Keratinocyte (primary cell): ENCODE data around the gene BCL2. TPM values are rescaled to one million over a fixed set of nuclear protein-coding genes. Genes with fewer than 3 reads are reported as not detected.
"Not testable (repeated sequence)": the region's sequence is repeated elsewhere in the genome, so short reads cannot be mapped to it uniquely, and the experiment has no call there.

Source experiments
- DNase-seq: peaks from one replicate; pipeline ENCODE4 v3.0.0-alpha.2; 2011; ENCODE audit warnings: low read depth, missing footprints, low spot score
- FAIRE-seq: peaks from 2 replicates; lab custom pipeline; 2011; peaks lifted over from hg19 to GRCh38; lab: Jason Lieb, UNC
- H2AFZ ChIP-seq: 2 replicates; pipeline ENCODE4 v1.6.0; 2012; ENCODE audit warnings: low read length, control low read depth, inconsistent platforms; ENCODE audit not compliant: control insufficient read depth
- H3K27ac ChIP-seq: 2 replicates; pipeline ENCODE4 v1.5.1; 2011; ENCODE audit warnings: low read length; ENCODE audit not compliant: control insufficient read depth, insufficient read depth
- H3K27me3 ChIP-seq: 3 replicates; pipeline ENCODE4 v1.6.0; 2011; ENCODE audit warnings: low read length; ENCODE audit not compliant: control insufficient read depth, insufficient read depth; ENCODE audit errors: extremely low read depth
- H3K36me3 ChIP-seq, 2 experiments: 2 replicates in 1 of 2; 3 replicates in 1 of 2; pipeline ENCODE4 v1.5.1; 2011; ENCODE audit warnings: low read length in 2 of 2, mild to moderate bottlenecking in 1 of 2; ENCODE audit not compliant: control insufficient read depth in 2 of 2, insufficient read depth in 2 of 2; ENCODE audit errors: extremely low read depth in 1 of 2
- H3K4me1 ChIP-seq: 3 replicates; pipeline ENCODE4 v1.5.1; 2011; ENCODE audit warnings: low read length; ENCODE audit not compliant: control insufficient read depth, insufficient read depth; ENCODE audit errors: extremely low read depth
- H3K4me2 ChIP-seq: 3 replicates; pipeline ENCODE4 v1.6.0; 2011; ENCODE audit warnings: low read depth, low read length; ENCODE audit not compliant: control insufficient read depth, insufficient read depth; ENCODE audit errors: extremely low read depth
- H3K4me3 ChIP-seq, 3 experiments: fragments of 200-600 bp in 1 of 3; sonication (generic) in 1 of 3; 2 replicates in 2 of 3; 3 replicates in 1 of 3; pipeline ENCODE4 v1.5.1; 2011 to 2016; ENCODE audit warnings: low read length in 3 of 3, mild to moderate bottlenecking in 3 of 3, control low read depth in 2 of 3, inconsistent platforms in 1 of 3, low read depth in 1 of 3, mixed read lengths in 1 of 3, mixed run types in 1 of 3, moderate library complexity in 1 of 3; ENCODE audit not compliant: control insufficient read depth in 2 of 3, insufficient read depth in 2 of 3; ENCODE audit errors: extremely low read depth in 1 of 3
- H3K79me2 ChIP-seq: 2 replicates; pipeline ENCODE4 v1.6.0; 2012; ENCODE audit warnings: low read length; ENCODE audit not compliant: control insufficient read depth, insufficient read depth
- H3K9ac ChIP-seq: 3 replicates; pipeline ENCODE4 v1.6.0; 2011; ENCODE audit warnings: low read length; ENCODE audit not compliant: control insufficient read depth, insufficient read depth; ENCODE audit errors: extremely low read depth
- H3K9me1 ChIP-seq: 3 replicates; pipeline ENCODE4 v1.6.0; 2011; ENCODE audit warnings: low read length; ENCODE audit not compliant: control insufficient read depth, insufficient read depth; ENCODE audit errors: extremely low read depth
- H3K9me3 ChIP-seq: 2 replicates; pipeline ENCODE4 v1.5.1; 2012; ENCODE audit warnings: low read depth, low read length; ENCODE audit not compliant: control insufficient read depth
- H4K20me1 ChIP-seq: 3 replicates; pipeline ENCODE4 v1.6.0; 2011; ENCODE audit warnings: low read length; ENCODE audit not compliant: control insufficient read depth, insufficient read depth; ENCODE audit errors: extremely low read depth
- CTCF ChIP-seq, 3 experiments: IDR thresholded peaks in 1 of 3; conservative IDR thresholded peaks in 1 of 3; optimal IDR thresholded peaks in 1 of 3; 2 replicates in 2 of 3; 3 replicates in 1 of 3; pipeline versions ENCODE3 to v1.5.1; 2011; ENCODE audit warnings: low read length in 3 of 3, mild to moderate bottlenecking in 3 of 3, moderate library complexity in 2 of 3, control low read depth in 1 of 3, inconsistent platforms in 1 of 3; ENCODE audit not compliant: insufficient read depth in 2 of 3; ENCODE audit errors: extremely low read depth in 1 of 3
- EZH2 ChIP-seq: IDR thresholded peaks from one replicate; pipeline ENCODE4 v1.6.1; 2012; ENCODE audit warnings: inconsistent platforms, mild to moderate bottlenecking, low read length, moderate library complexity
- dilution Hi-C: fragments of 300-500 bp; cut with MboI; formaldehyde crosslinking; loops from one replicate; pipeline ENCODE4 v1.7.0; 2020; ENCODE audit warnings: low sequenced_read_pairs; ENCODE audit not compliant: extremely low pct_ligation_motif_present
- polyA plus RNA-seq, 5 experiments: library from polyadenylated mRNA; depleted of rRNA in 3 of 5; stranded (reverse) in 3 of 5; stranded (forward) in 1 of 5; unstranded in 1 of 5; fragments of >200 nt; gene quantifications; 1 replicate in 1 of 5; 2 replicates in 3 of 5; 3 replicates in 1 of 5; pipeline versions ENCODE4 v1.2.1 to v1.2.3, GENCODE V29; 2011 to 2012; ENCODE audit warnings: missing spikeins in 2 of 5, low read depth in 1 of 5, low replicate concordance in 1 of 5

BCL2 gene
- polyA plus RNA-seq, 1 donor (not counting 4 experiments of a cell fraction or from before 2014, with no cell fraction given) = 0.30 TPM

DNA sequence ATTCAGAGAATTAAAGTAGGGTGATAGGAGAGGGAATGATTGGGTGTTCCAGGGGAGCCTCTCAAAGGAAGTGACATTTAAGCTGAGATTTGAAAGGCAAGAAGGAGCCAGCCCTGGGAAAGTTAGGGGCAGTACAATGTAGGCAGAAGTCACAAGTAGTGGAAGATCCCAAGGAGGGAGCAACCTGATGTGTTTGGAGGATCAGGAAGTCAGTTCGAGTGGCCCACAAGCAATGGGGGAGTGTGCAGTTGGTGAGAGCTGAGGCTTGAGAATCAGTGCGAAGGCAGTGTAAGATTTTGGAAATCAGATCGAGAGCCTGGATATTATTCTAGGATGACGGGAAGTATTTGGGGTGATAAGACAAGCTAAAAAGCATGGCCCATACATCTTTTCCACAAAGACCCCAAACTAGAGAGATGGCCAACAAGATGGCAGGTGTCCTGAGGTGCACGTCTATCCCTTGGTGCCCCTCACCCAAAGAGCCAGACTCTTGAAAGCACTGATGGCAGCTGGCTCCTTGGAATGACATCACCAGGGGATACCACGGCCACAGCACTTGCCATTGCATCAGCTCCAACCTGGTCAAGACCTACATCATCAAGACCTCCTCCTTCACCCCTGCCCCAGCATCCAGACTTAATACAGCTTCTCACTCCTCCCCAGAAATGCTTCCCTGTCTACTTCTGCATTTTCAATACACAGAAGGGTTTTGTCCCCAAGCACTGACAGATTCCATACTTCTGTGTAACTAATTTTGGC is 127.3 kb downstream of the BCL2 start:
- Histone ChIP-seq H3K27ac (no peak overlapping the region), H3K36me3 (no peaks in the 10 kb centered on the region), H3K4me2 (no peak overlapping the region), H3K79me2 (no peaks in the 10 kb centered on the region), H3K9me3 (no peaks in the 10 kb centered on the region), H3K27me3 (no peaks in the 10 kb centered on the region), H4K20me1 (no peaks in the 10 kb centered on the region), H3K9me1 (no peaks in the 10 kb centered on the region), H3K4me1 (peaks cover 3% of the 10 kb centered on the region), H2AFZ (no peak overlapping the region), H3K9ac (no peak overlapping the region), H3K4me3 (no peak overlapping the region)
- no peak for FAIRE-seq
- dilution Hi-C loops = no loop called here
- no peak for TF ChIP-seq EZH2
- TF ChIP-seq CTCF (optimal IDR thresholded peaks at IDR 0.05 in 1 of 3, IDR thresholded peaks at IDR 0.05 in 1 of 3, conservative IDR thresholded peaks at IDR 0.05 in 1 of 3; ENCODE audit: extremely low read depth in 1 of 3, insufficient read depth in 2 of 3, low read length in 3 of 3) = no peak
- DNase-seq = no peak

DNA sequence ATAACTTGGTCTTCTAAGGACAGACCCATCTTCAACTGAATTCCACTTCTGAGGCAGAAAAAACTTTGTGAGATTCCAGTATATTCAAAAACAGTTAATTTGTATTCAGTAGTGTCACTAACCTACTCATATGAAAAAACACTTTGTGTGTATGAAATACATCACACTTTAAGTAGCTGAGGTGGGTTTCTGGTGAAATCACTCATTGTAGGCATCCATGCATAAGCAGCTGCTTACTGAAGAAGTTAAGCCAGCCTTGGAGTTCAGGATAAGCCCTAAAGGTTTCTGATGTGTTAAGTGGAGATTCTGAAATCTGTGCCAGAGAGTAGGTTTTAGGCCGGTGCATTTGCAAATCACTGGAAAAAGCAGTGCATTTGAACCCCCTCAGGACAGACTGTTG is 128.2 kb downstream of the BCL2 start:
- Histone ChIP-seq H3K79me2 (no peaks in the 10 kb centered on the region), H3K27me3 (no peaks in the 10 kb centered on the region), H3K9me1 (no peaks in the 10 kb centered on the region), H3K4me3 (no peak overlapping the region), H3K9me3 (no peaks in the 10 kb centered on the region), H3K27ac (no peak overlapping the region), H3K36me3 (no peaks in the 10 kb centered on the region), H3K4me1 (peaks cover 12% of the 10 kb centered on the region), H4K20me1 (no peaks in the 10 kb centered on the region), H3K9ac (no peak overlapping the region), H3K4me2 (no peak overlapping the region), H2AFZ (no peak overlapping the region)
- FAIRE-seq (no peak), DNase-seq (no peak)
- dilution Hi-C loops = no loop called here
- no peak for TF ChIP-seq CTCF (optimal IDR thresholded peaks at IDR 0.05 in 1 of 3, IDR thresholded peaks at IDR 0.05 in 1 of 3, conservative IDR thresholded peaks at IDR 0.05 in 1 of 3; ENCODE audit: extremely low read depth in 1 of 3, insufficient read depth in 2 of 3, low read length in 3 of 3)
- no peak for TF ChIP-seq EZH2

- H3K4me3 ChIP-seq, H3K9ac ChIP-seq, H3K27me3 ChIP-seq, H3K4me2 ChIP-seq, H4K20me1 ChIP-seq, H3K79me2 ChIP-seq, H3K9me3 ChIP-seq, DNase-seq, H3K36me3 ChIP-seq, dilution Hi-C loops, H3K9me1 ChIP-seq, H3K27ac ChIP-seq, H2AFZ ChIP-seq, FAIRE-seq: not testable (repeated sequence)
- H3K4me1 ChIP-seq = peaks cover 15% of the 10 kb centered on the region
Measured at GRCh38 chr18:63190838-63191237, 128.7 kb downstream of the BCL2 start.
